ENCODE data around the gene ATXN7. TPM values are rescaled to one million over a fixed set of nuclear protein-coding genes. Genes with fewer than 3 reads are reported as not detected.

ATXN7 gene
- total RNA-seq, 1 donor from 2014 or later, result 28.7 TPM

DNA sequence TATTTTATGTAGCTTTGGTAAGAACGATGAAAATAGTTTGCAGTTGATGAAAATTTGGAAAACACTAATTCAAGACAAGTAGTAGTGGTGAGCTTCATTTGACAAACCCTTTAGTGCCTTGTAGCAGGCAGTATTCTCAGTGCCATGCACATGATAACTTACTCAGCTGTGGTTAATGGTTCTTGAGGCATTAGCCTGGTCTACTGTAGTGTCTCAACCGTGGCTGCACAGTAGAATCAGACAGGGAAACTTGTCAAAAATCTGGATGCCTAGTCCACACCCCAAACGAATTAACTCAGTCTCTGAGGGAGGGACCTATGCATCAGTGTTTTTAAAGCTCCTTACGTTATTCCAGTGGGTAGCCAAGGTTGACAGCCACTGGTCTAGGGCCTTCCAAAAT, 114.2 kb downstream of the ATXN7 start:
- Mint-ChIP-seq H3K9me3 (no peaks in the 10 kb centered on the region), H3K36me3 (peaks cover 10% of the 10 kb centered on the region), H3K4me1 (peaks cover 42% of the 10 kb centered on the region), H3K4me3 (no peak overlapping the region), H3K27ac (peak overlapping the region; percentile 17), H3K27me3 (ENCODE audit: low read depth) (no peaks in the 10 kb centered on the region)
- TF ChIP-seq CTCF (IDR thresholded peaks at IDR 0.05; ENCODE audit: unreplicated experiment), result no peak
- no peak for DNase-seq (ENCODE audit: low spot score in 2 of 2, unreplicated experiment in 2 of 2)

DNA sequence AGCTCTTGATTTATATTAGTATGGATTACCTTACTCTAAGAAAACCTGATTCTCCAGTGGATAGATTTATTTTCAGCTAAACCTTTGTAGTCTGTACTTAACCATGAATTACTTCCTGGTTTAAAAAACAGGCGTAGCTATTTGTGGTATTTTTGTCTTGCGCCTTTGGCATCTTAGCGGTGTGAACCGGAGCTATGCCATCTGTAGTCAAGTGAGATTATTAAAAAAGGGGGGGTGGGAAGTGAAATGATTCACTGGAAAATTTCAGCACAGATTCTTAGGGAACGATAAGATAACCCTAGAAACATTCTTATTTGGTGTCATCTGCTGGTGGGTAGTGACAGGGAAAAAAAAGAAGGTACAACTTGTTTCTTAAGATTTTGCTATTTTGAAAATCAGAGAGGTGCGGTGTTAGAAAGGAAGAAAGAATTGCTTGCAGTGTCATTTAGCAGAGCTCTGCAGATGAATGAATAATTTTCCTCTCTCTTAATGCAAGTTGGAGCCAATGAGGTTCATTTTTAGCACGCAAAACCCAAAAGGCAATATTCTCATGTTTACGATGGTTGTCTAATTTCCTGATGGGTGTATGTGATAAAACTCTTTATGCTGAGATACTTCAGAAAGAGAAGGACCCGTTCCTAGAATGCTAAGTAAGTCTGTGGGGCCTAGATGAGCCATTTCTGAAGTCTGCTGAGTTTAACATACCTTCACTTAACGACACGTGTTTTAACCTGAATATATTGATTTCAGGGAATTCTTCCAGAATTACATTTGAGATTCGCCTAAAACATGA, 115.6 kb downstream of the ATXN7 start:
- TF ChIP-seq CTCF (IDR thresholded peaks at IDR 0.05; ENCODE audit: unreplicated experiment), result no peak
- H3K4me1 Mint-ChIP-seq, result peaks cover 42% of the 10 kb centered on the region
- peaks cover 8% of the 10 kb centered on the region for H3K36me3 Mint-ChIP-seq
- no peak overlapping the region for H3K4me3 Mint-ChIP-seq
- H3K27ac Mint-ChIP-seq, result peak overlapping the region; percentile 75
- H3K9me3 Mint-ChIP-seq, result no peaks in the 10 kb centered on the region
- no peaks in the 10 kb centered on the region for H3K27me3 Mint-ChIP-seq (ENCODE audit: low read depth)
- DNase-seq (ENCODE audit: low spot score in 2 of 2, unreplicated experiment in 2 of 2), result no peak

GRCh38 chr3:63980019-63980418, 116.4 kb downstream of the ATXN7 start:
- no peak for DNase-seq (ENCODE audit: low spot score in 2 of 2, unreplicated experiment in 2 of 2)
- Mint-ChIP-seq H3K27me3 (ENCODE audit: low read depth) (no peaks in the 10 kb centered on the region), H3K4me1 (peaks cover 42% of the 10 kb centered on the region), H3K36me3 (peaks cover 13% of the 10 kb centered on the region), H3K9me3 (no peaks in the 10 kb centered on the region), H3K27ac (peak overlapping the region; percentile 75), H3K4me3 (no peak overlapping the region)
- TF ChIP-seq CTCF (IDR thresholded peaks at IDR 0.05; ENCODE audit: unreplicated experiment), result no peak

DNA sequence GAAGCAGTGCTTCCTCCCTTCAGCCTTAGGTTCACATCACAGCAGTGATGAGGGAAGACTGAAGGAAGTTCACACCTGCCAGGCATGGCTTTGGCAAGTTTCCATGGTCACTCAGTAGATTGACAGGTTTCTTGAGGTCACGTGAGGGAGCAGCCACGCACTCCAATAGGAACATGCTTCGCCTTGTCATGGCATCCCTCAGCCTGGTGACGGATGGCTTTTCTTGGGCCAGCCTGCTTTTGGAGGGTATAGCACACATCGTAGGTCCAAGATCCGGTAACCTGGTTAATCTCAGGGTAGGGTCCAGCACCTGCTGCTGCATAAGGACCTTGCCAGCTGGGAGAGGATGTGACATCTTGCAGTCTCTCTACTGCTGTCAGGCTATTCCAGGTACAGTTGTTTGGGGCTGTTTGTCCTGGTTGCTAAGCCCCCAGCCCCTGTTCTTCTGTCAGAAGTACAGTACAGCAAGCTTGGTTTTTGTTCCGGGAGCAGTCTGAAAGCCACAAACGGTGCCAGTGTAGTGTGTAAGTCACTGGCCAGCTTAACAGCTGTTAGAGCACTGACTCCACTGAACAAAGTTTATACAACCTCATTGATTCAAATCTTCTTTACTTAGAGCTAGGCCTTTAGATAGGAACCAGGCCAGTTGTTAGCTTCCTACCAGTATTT, 117.3 kb downstream of the ATXN7 start:
- DNase-seq (ENCODE audit: low spot score in 2 of 2, unreplicated experiment in 2 of 2), result no peak
- no peaks in the 10 kb centered on the region for H3K9me3 Mint-ChIP-seq
- H3K4me3 Mint-ChIP-seq, result no peak overlapping the region
- TF ChIP-seq CTCF (IDR thresholded peaks at IDR 0.05; ENCODE audit: unreplicated experiment), result no peak
- H3K27me3 Mint-ChIP-seq (ENCODE audit: low read depth), result no peaks in the 10 kb centered on the region
- H3K27ac Mint-ChIP-seq, result no peak overlapping the region
- H3K36me3 Mint-ChIP-seq, result peaks cover 19% of the 10 kb centered on the region
- peaks cover 37% of the 10 kb centered on the region for H3K4me1 Mint-ChIP-seq

- no peak overlapping the region for H3K4me3 Mint-ChIP-seq
- H3K9me3 Mint-ChIP-seq, result no peaks in the 10 kb centered on the region
Observed at GRCh38 chr3:63981980-63982379, 118.3 kb downstream of the ATXN7 start.

More at GRCh38 chr3:63981980-63982379, 118.3 kb downstream of the ATXN7 start:
- Mint-ChIP-seq H3K4me1 (peaks cover 28% of the 10 kb centered on the region), H3K27ac (no peak overlapping the region), H3K36me3 (peaks cover 19% of the 10 kb centered on the region), H3K27me3 (ENCODE audit: low read depth) (no peaks in the 10 kb centered on the region)
- DNase-seq (ENCODE audit: low spot score in 2 of 2, unreplicated experiment in 2 of 2), result no peak
- no peak for TF ChIP-seq CTCF (IDR thresholded peaks at IDR 0.05; ENCODE audit: unreplicated experiment)
